HEK293 (cell line): ENCODE results near the gene TNFAIP8.

Source experiments
- CTCF ChIP-seq: fragments of 450-650 bp; formaldehyde crosslinking; IDR thresholded peaks from 2 replicates; pipeline ENCODE4 v1.5.1; 2016; ENCODE audit warnings: missing biosample characterization, missing genetic modification characterization
- GLIS2 ChIP-seq: fragments of 450-650 bp; formaldehyde crosslinking; IDR thresholded peaks from 2 replicates; pipeline ENCODE4 v1.5.1; 2016; ENCODE audit warnings: missing biosample characterization, missing genetic modification characterization
- PRDM4 ChIP-seq: fragments of 450-650 bp; formaldehyde crosslinking; IDR thresholded peaks from 2 replicates; pipeline ENCODE4 v1.5.1; 2017; ENCODE audit warnings: missing biosample characterization, missing genetic modification characterization
- ZNF132 ChIP-seq: fragments of 450-650 bp; formaldehyde crosslinking; IDR thresholded peaks from 2 replicates; pipeline ENCODE4 v1.5.1; 2017; ENCODE audit warnings: missing biosample characterization, missing genetic modification characterization, borderline replicate concordance
- ZNF146 ChIP-seq: fragments of 450-650 bp; formaldehyde crosslinking; IDR thresholded peaks from 2 replicates; pipeline ENCODE4 v1.5.1; 2016; ENCODE audit warnings: missing biosample characterization, missing genetic modification characterization
- ZNF223 ChIP-seq: fragments of 450-650 bp; formaldehyde crosslinking; IDR thresholded peaks from 2 replicates; pipeline ENCODE4 v1.5.1; 2016; ENCODE audit warnings: missing biosample characterization, missing genetic modification characterization
- ZNF280D ChIP-seq: fragments of 450-650 bp; formaldehyde crosslinking; IDR thresholded peaks from 2 replicates; pipeline ENCODE4 v1.5.1; 2016; ENCODE audit warnings: missing biosample characterization, missing genetic modification characterization
- ZNF624 ChIP-seq: fragments of 450-650 bp; formaldehyde crosslinking; IDR thresholded peaks from 2 replicates; pipeline ENCODE4 v1.5.1; 2017; ENCODE audit warnings: missing biosample characterization, missing genetic modification characterization
- ZNF792 ChIP-seq: fragments of 450-650 bp; formaldehyde crosslinking; IDR thresholded peaks from 2 replicates; pipeline ENCODE4 v1.5.1; 2016; ENCODE audit warnings: missing biosample characterization, missing genetic modification characterization
- ZXDB ChIP-seq: fragments of 450-650 bp; formaldehyde crosslinking; IDR thresholded peaks from 2 replicates; pipeline ENCODE4 v1.5.1; 2016; ENCODE audit warnings: missing biosample characterization, missing genetic modification characterization

DNA sequence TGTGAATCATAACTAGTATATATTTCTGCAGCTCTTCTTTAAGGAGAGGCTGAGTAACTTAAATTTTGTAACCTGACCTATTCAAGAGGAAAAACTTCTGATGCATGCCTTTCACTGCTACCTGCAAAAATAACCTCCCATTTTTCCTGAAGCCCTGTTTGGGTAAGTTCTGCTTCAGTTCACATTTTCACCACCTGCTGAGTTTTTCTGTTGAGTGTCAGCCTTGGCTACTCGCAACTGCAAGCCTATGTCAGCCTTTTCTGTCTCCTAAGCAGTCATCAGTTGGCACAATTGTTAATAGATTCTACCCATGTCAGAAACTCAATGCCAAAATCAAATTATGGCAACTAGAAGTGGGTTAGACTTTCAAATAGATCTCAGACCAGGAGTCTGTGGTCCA, 8.2 kb upstream of the TNFAIP8 start:
- TF ChIP-seq PRDM4 (tag by site-specific recombination), result no peak
- no peak for TF ChIP-seq CTCF (tag by site-specific recombination)
- no peak for TF ChIP-seq ZNF146 (tag by site-specific recombination)
- TF ChIP-seq ZNF132 (tag by site-specific recombination), result no peak
- no peak for TF ChIP-seq ZXDB (tag by site-specific recombination)
- no peak for TF ChIP-seq ZNF624
- no peak for TF ChIP-seq ZNF280D (tag by site-specific recombination)
- no peak for TF ChIP-seq GLIS2 (tag by site-specific recombination)
- no peak for TF ChIP-seq ZNF223 (tag by site-specific recombination)
- no peak for TF ChIP-seq ZNF792
